Right lobe of liver (tissue), 6 donors: ENCODE measurements around the gene PRDM1. TPM values are rescaled to one million over a fixed set of nuclear protein-coding genes. Genes with fewer than 3 reads are reported as not detected.

ENCODE experiments used
- ATAC-seq, 4 donors: fragments of 200-7000 bp; cut with Tn5 transposase; one replicate each; pipeline ENCODE4 v1.9.1; 2020; ENCODE audit warnings: mild to moderate bottlenecking in 4 of 4, moderate library complexity in 4 of 4
- DNase-seq, 3 donors: peaks; one replicate each; pipeline ENCODE4 v3.0.0-alpha.2; 2020
- H3K27ac ChIP-seq, 3 donors: fragments of 200-600 bp; one replicate each; pipeline ENCODE4 v1.8.0; 2022
- H3K27me3 ChIP-seq, 2 donors: fragments of 200-600 bp; one replicate each; pipeline ENCODE4 v1.8.0; 2022
- H3K36me3 ChIP-seq, 4 donors: fragments of 200-600 bp; sonication (generic) in 1 of 4; one replicate each; pipeline versions ENCODE4 v1.5.1 to v1.8.0; 2017 to 2022; ENCODE audit warnings: control low read depth in 1 of 4
- H3K4me1 ChIP-seq, 4 donors: fragments of 200-600 bp; sonication (generic) in 1 of 4; one replicate each; pipeline versions ENCODE4 v1.5.1 to v1.8.0; 2017 to 2022; ENCODE audit warnings: control low read depth in 1 of 4
- H3K4me3 ChIP-seq, 3 donors: fragments of 200-600 bp; one replicate each; pipeline ENCODE4 v1.8.0; 2022
- H3K9me3 ChIP-seq, 4 donors: fragments of 200-600 bp; sonication (generic) in 1 of 4; one replicate each; pipeline versions ENCODE4 v1.5.1 to v1.8.0; 2017 to 2022; ENCODE audit warnings: control low read depth in 1 of 4
- CTCF ChIP-seq, 4 donors: fragments of 200-600 bp in 3 of 4; fragments of 450-650 bp in 1 of 4; IDR thresholded peaks; one replicate each; pipeline versions ENCODE4 v1.5.1 to v1.8.0; 2016 to 2022; ENCODE audit warnings: antibody characterized with exemption in 4 of 4, mild to moderate bottlenecking in 2 of 4
- POLR2A ChIP-seq: fragments of 450-650 bp; IDR thresholded peaks from one replicate; pipeline ENCODE4 v1.6.1; 2017; ENCODE audit warnings: antibody characterized with exemption, mild to moderate bottlenecking
- WGBS: methylation state at CpG from one replicate; pipeline ENCODE4 v1.1.6; 2018; ENCODE audit warnings: low coverage, low lambda C conversion rate; ENCODE audit not compliant: insufficient coverage; ENCODE audit errors: missing lambda C conversion rate; 5-methylcytosine and 5-hydroxymethylcytosine counted together
- intact Hi-C, 2 donors: fragments of 100-400 bp; cut with DNase I; formaldehyde crosslinking; loops; one replicate each; pipeline versions ENCODE4 v1.11.2 to v1.14.1; 2022
- total RNA-seq, 6 experiments: library from RNA; depleted of rRNA in 2 of 6; stranded (reverse); fragments of >200 nt in 2 of 6; fragmentation: NEBNext Ultra II Directional in 3 of 6; extraction: Animal tissue kit (Norgen Biotek cat#: 25700) in 3 of 6; gene quantifications; one replicate each; pipeline versions ENCODE4 v1.1.0 to v1.2.4, GENCODE V29; 2016 to 2023
- donor health status: DM: no; HTN: yes; CAD: no.
- donor health status: DM: no; HTN: no; CAD: no.
- donor health status: DM: no; HTN: no; CAD: no.
- donor health status: DM: no; HTN: yes; CAD: no.
- donor health status: DM: no; HTN: yes; CAD: no.

The PRDM1 gene
- total RNA-seq, 6 experiments from 2014 or later, result 0.86 to 2.8 (median 1.3) TPM

GRCh38 chr6:106152952-106153351, 66.8 kb downstream of the PRDM1 start:
- Histone ChIP-seq H3K27ac (no peak overlapping the region), H3K4me1 (no peaks in the 10 kb centered on the region), H3K27me3 (no peaks in the 10 kb centered on the region), H3K9me3 (no peaks in the 10 kb centered on the region), H3K36me3 (no peaks in the 10 kb centered on the region), H3K4me3 (no peak overlapping the region)
- TF ChIP-seq CTCF (IDR thresholded peaks at IDR 0.05), result no peak
- TF ChIP-seq POLR2A, result no peak
- DNase-seq, result no peak
- intact Hi-C loops, result no loop called here
- no peak for ATAC-seq
- 83% methylated on average over 4 of the region's 4 CpGs for WGBS

- 93% methylated on average over 6 of the region's 8 CpGs for WGBS
- H3K9me3 ChIP-seq, result no peaks in the 10 kb centered on the region
- H3K27ac ChIP-seq, result no peak overlapping the region
- no peak overlapping the region for H3K4me3 ChIP-seq
- no peaks in the 10 kb centered on the region for H3K27me3 ChIP-seq
- intact Hi-C loops, result no loop called here
- DNase-seq (no peak), ATAC-seq (no peak)
- H3K36me3 ChIP-seq, result no peaks in the 10 kb centered on the region
- TF ChIP-seq POLR2A (no peak), CTCF (IDR thresholded peaks at IDR 0.05) (no peak)
- H3K4me1 ChIP-seq, result no peaks in the 10 kb centered on the region
Measured at GRCh38 chr6:106154326-106154725, 68.2 kb downstream of the PRDM1 start.

GRCh38 chr6:106155219-106155830, 69.2 kb downstream of the PRDM1 start:
- no peaks in the 10 kb centered on the region for H3K36me3 ChIP-seq
- 62% methylated on average over 12 of the region's 12 CpGs for WGBS
- no peaks in the 10 kb centered on the region for H3K4me1 ChIP-seq
- H3K4me3 ChIP-seq, result no peak overlapping the region
- intact Hi-C loops, result no loop called here
- H3K27ac ChIP-seq, result no peak overlapping the region
- TF ChIP-seq POLR2A (no peak), CTCF (IDR thresholded peaks at IDR 0.05) (no peak)
- no peaks in the 10 kb centered on the region for H3K9me3 ChIP-seq
- DNase-seq (no peak), ATAC-seq (no peak)
- no peaks in the 10 kb centered on the region for H3K27me3 ChIP-seq

GRCh38 chr6:106156413-106156812, 70.3 kb downstream of the PRDM1 start:
- DNase-seq (no peak), ATAC-seq (no peak)
- Histone ChIP-seq H3K9me3 (no peaks in the 10 kb centered on the region), H3K4me3 (no peak overlapping the region), H3K4me1 (no peaks in the 10 kb centered on the region), H3K27ac (no peak overlapping the region), H3K36me3 (no peaks in the 10 kb centered on the region), H3K27me3 (no peaks in the 10 kb centered on the region)
- intact Hi-C loops, result no loop called here
- no peak for TF ChIP-seq POLR2A
- TF ChIP-seq CTCF (IDR thresholded peaks at IDR 0.05), result no peak
- WGBS, result 78% methylated on average over 3 of the region's 3 CpGs

- WGBS, result 50% methylated on average over 3 of the region's 3 CpGs
- Histone ChIP-seq H3K36me3 (no peaks in the 10 kb centered on the region), H3K9me3 (no peaks in the 10 kb centered on the region), H3K27ac (no peak overlapping the region), H3K27me3 (no peaks in the 10 kb centered on the region), H3K4me3 (no peak overlapping the region), H3K4me1 (no peaks in the 10 kb centered on the region)
- intact Hi-C loops, result no loop called here
- no peak for TF ChIP-seq CTCF (IDR thresholded peaks at IDR 0.05)
- no peak for TF ChIP-seq POLR2A
- ATAC-seq (no peak), DNase-seq (no peak)
Measured at GRCh38 chr6:106156863-106157262, 70.7 kb downstream of the PRDM1 start.
